HL-60/S4 (cell line): ENCODE measurements around the gene NOS1.
"Not testable (repeated sequence)": the region's sequence is repeated elsewhere in the genome, so short reads cannot be mapped to it uniquely, and the experiment has no call there.

Source experiments
- in situ Hi-C: fragments of 300-500 bp; cut with MboI; formaldehyde crosslinking; loops from 2 replicates; pipeline ENCODE4 v1.14.3; 2022; ENCODE audit warnings: low sequenced_read_pairs

The NOS1 gene

DNA sequence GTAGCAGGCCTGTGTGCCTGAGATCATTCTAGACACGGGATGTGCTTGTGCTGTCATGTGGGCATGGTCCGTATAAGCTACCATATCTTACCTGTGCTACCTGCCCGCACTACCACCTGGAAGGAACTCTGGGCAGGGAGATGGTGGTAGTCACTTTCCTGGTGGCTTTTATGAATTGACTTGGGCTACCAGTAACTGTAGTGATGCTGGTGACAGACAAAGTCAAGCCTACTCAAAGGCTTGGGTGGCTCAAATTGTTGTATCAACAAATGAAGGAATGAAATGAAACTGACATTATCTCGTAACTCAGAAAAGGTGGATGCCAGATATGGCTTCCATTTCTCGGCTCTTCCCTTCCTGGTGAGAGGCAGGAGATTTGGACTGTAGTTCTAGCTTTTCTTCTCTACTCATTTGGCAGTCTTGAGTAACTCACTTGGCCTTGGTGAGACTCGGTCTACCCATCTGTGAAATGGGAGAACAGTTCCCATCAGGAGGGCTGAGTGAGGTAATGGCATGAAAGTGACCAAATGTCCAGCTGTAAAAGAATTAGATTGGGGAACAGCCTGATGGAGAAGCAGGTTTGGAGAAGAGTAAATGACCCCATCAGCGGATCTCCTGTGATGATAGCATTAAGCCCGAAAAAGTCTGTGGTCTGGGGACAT is 81.3 kb downstream of the NOS1 start:
- in situ Hi-C loops, result no loop called here

- in situ Hi-C loops, result no loop called here
Observed at GRCh38 chr12:117279606-117280005, 81.8 kb downstream of the NOS1 start.

GRCh38 chr12:117277875-117278274 is 83.6 kb downstream of the NOS1 start:
- in situ Hi-C loops, result no loop called here

- in situ Hi-C loops, result no loop called here
Observed at GRCh38 chr12:117273091-117273490, 88.3 kb downstream of the NOS1 start.

DNA sequence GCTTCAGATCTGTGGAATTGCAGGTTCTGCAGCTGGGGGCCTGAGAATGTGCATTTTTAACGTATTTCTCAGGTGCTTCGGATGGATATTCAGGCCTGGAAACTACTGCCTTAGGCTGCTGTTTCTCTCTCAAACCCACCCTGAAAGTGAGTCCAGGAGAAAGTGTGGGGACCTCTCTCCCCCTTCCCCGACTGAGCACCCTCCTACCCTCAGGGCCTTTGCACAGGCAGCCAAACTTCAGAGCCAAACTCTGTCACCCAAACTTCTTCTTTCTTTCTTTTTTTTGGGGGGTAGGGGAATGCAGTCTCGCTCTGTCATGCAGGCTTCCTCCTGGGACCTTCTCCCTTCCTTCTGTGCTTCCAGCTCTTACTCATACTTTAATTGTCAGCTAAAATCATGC is 88.7 kb downstream of the NOS1 start:
- in situ Hi-C loops, result no loop called here

- in situ Hi-C loops, result no loop called here
Observed at GRCh38 chr12:117262749-117263148, 98.7 kb downstream of the NOS1 start.

- in situ Hi-C loops, result no loop called here
Observed at GRCh38 chr12:117261247-117261646, 100.2 kb downstream of the NOS1 start.

DNA sequence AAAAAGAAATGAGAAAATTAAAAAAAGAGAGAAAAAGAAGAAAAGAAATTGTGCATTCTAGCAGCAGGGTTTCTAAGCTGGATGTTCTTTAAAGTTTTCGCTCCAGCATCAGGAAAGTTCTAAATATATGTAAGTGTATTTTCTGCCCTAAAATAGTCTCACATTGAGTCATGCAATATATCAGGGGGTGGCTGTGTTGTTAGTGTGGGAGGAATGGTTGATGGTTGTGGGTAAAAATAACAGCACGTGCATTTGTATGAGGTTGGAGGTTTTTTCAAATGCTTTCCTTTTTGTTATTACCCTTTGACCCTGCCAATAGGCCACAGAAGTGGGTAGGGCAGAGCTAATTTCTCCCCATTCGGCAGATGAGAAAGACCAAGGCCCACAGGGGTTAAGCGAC is 106.0 kb downstream of the NOS1 start:
- in situ Hi-C loops, result no loop called here

DNA sequence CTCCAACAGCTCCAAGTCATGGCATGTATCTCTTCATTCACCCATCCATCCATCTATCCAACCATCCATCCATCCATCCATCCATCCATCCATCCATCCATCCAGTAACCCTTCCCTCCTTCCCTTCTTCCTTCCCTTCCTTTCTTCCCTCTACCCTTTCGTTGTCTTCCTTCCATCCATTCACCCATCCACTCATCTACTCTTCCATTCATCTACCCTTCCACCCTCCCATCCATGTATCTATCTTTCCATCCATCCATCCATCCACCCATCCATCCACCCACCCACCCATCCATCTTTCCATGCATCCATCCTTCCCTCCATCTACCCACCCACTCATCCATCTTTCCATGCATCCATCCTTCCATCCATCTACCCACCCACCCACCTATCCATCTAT is 117.9 kb downstream of the NOS1 start:
- in situ Hi-C loops, result loop anchor here (25.0 kb wide), 1 partner anchor 594 kb away; no protein-coding TSS in a partner anchor

DNA sequence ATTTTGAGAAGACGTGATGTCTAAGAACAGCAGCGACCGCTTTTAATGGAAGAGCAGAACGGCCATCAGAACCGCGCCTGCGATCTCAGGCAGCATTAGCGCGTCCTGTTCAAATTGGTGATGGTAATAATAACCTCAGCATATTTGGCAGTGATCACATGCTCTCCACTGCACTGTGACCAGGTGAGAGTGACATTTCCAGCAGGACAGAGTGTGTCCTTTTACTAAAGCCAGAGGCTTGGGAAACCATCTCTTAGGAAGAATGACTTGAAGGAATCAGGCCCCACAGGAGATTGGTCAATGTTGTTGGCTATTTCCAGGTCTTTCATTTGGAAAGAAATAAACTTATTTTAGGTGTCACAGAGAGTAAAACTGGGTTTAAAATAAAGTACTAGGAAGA is 119.7 kb downstream of the NOS1 start:
- in situ Hi-C loops, result loop anchor here (25.0 kb wide), 1 partner anchor 596 kb away; no protein-coding TSS in a partner anchor

DNA sequence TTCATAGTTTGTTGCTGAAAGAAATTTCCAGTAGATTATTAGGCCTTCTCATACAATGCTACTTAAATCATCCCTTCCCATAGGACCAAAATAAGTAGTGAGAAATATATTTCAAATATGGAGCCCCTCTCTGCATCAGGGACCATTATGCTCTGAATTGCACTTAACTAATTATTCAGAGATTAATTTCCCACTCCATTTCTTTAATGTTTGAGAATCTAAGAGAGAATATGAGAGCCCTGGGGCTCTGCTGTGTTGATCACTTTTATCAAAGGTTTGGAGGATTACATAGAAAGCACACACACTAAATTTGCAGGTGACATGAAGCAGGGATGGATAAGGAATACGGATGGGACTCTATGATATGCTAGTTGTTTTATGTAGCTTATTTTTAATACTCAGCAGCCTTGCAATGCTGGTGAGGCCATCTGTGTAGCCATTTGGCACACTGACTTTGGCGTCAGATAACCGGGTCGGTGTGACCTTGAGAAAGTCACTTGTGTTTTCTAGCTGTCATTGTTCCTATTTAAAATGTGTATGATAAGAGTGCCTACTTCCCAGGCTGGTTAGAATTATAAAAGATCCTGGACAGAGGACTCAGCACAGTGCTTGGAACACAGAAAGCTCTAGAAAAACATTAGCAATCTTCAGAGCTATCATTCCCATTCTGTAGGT is 121.2 kb downstream of the NOS1 start:
- in situ Hi-C loops, result loop anchor here (25.0 kb wide), 1 partner anchor 597 kb away; no protein-coding TSS in a partner anchor

- in situ Hi-C loops, result loop anchor here (25.0 kb wide), 1 partner anchor 601 kb away; no protein-coding TSS in a partner anchor
Observed at GRCh38 chr12:117236456-117237001, 124.9 kb downstream of the NOS1 start.

GRCh38 chr12:117235261-117235660 is 126.2 kb downstream of the NOS1 start:
- in situ Hi-C loops, result loop anchor here (25.0 kb wide), 1 partner anchor 602 kb away; no protein-coding TSS in a partner anchor

DNA sequence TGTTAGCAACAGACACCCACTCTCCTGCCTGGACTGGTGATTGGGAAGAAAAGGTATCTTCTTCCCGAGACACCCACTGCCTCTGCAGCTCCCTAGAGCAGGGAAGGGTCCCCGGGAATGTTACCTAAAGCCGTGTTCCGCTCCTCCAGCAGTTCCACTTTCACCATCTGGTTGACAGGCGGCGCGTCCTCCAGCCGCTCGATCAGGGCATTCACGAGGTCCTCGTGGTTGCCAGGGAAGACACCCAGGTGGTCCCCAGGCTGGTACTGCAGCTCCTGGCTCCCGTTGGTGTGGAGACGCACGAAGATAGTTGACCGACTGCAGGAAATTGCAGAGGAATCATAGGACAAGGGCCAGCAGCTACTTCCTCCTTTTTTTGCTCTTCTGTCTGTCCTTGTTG is 127.0 kb downstream of the NOS1 start:
- in situ Hi-C loops, result loop anchor here (25.0 kb wide), 1 partner anchor 603 kb away; no protein-coding TSS in a partner anchor

- in situ Hi-C loops, result loop anchor here (25.0 kb wide), 1 partner anchor 606 kb away; no protein-coding TSS in a partner anchor
Observed at GRCh38 chr12:117231750-117232149, 129.7 kb downstream of the NOS1 start.

- in situ Hi-C loops, result loop anchor here (25.0 kb wide), 1 partner anchor 609 kb away; no protein-coding TSS in a partner anchor
Observed at GRCh38 chr12:117228239-117228638, 133.2 kb downstream of the NOS1 start.

DNA sequence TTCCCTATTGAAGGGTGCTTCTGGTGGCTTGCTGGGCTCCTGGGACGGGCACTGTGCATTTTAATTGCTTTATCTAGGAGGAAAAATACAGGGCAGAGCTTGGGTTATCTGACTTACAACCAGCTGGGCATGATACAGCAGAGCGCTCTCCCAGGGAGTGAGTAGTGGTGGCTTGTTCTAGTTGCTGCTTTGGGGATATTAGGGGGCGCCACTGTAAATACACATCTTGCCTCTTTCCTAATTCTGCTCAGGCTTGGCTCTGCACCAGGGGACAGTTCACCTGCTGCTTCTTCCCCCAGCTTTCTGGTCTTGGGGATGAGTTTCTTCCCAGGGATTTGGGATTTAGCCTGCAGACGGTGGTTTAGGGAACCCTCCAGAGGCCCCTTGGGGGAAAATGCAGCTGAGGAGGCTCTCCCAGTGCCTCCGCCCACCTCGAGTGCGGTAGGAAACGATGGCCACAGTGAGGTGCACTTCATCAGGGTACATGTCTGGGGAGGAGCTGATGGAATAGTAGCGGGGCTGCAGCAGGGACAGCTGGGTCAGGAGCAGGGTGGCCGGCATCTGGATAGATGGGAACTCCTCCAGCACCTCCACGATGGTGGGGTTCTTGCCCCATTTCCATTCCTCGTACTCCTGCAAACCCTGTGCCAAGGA is 134.3 kb downstream of the NOS1 start:
- in situ Hi-C loops, result loop anchor here (25.0 kb wide), 1 partner anchor 610 kb away; no protein-coding TSS in a partner anchor

DNA sequence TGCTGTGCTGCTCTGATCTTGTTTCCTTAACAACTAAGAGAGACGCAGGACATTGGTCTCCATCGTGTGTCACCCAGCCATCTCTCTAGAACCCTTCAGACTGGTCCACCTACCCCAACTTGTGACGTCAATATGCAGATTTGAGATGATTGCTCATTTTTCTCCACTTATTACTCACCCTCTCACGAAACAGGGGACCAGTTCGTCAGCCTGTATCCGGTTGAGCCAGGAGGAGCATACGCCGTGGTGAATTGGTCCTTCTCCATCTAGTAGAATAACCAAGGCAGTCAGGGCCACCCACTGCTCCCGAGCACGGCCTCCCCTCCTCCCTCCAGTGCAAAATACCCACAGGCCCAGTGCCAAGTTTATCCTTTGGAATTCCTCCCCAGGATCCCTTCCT is 134.9 kb downstream of the NOS1 start:
- in situ Hi-C loops, result loop anchor here (25.0 kb wide), 1 partner anchor 611 kb away; no protein-coding TSS in a partner anchor

GRCh38 chr12:117225179-117225578 is 136.2 kb downstream of the NOS1 start:
- in situ Hi-C loops, result loop anchor here (25.0 kb wide), 1 partner anchor 612 kb away; no protein-coding TSS in a partner anchor

- in situ Hi-C loops, result not testable (repeated sequence)
Observed at GRCh38 chr12:117220947-117221346, 140.5 kb downstream of the NOS1 start.

- in situ Hi-C loops, result no loop called here
Observed at GRCh38 chr12:117218149-117218548, 143.3 kb downstream of the NOS1 start.
